Endometrial microvascular endothelial cells (primary cell): Measurements from ENCODE around the gene ZCCHC3. TPM values are rescaled to one million over a fixed set of nuclear protein-coding genes. Genes with fewer than 3 reads are reported as not detected.
"Not testable (repeated sequence)": the region's sequence is repeated elsewhere in the genome, so short reads cannot be mapped to it uniquely, and the experiment has no call there.

Experiments used
- in situ Hi-C: cut with HindIII; loops from 2 replicates; pipeline ENCODE4 v1.10.0; 2017; ENCODE audit warnings: low sequenced_read_pairs, low pct_unique_long_range_greater_than_20kb; ENCODE audit errors: inconsistent ontology term
- total RNA-seq: library from RNA; depleted of rRNA; stranded (reverse); fragments of >200 nt; gene quantifications from one replicate; pipeline ENCODE4 v1.2.3, GENCODE V29; 2015; ENCODE audit errors: inconsistent ontology term

The ZCCHC3 gene, protein sequence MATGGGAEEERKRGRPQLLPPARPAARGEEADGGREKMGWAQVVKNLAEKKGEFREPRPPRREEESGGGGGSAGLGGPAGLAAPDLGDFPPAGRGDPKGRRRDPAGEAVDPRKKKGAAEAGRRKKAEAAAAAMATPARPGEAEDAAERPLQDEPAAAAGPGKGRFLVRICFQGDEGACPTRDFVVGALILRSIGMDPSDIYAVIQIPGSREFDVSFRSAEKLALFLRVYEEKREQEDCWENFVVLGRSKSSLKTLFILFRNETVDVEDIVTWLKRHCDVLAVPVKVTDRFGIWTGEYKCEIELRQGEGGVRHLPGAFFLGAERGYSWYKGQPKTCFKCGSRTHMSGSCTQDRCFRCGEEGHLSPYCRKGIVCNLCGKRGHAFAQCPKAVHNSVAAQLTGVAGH
- 13.2 TPM for total RNA-seq

DNA sequence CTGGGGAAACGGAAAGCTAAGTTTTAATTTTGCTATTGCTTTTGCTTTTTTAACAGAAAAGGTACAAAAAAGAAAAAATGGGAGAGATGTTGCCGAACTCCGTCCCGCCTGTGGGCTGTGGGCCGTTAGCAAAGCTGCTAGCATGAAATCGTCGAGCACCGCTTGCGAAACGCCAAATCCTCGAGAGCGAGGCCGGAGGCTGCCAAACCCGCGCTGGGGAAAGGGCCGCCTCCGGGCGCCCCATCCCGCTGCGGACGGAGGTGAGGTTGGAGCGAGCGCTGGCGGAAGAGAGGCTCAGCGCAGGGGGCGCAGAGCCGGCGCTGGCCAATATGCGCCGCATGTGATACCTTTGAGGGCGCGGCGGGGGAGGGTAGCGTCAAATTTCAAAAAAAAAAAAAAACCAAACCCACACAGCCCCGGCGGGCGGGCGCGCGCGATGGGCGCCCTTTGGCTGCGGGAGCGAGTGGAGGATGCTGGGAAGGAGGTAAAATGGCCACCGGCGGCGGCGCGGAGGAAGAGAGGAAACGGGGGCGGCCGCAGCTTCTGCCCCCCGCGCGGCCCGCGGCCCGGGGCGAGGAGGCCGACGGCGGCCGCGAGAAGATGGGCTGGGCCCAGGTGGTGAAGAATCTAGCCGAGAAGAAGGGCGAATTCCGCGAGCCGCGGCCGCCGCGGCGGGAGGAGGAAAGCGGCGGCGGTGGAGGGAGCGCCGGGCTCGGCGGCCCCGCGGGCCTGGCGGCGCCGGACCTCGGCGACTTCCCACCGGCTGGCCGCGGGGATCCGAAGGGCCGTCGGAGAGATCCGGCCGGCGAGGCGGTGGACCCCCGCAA is at the start of gene ZCCHC3:
ZCCHC3 (plus strand) TSS at position 473 of the 827 bp plus-strand sequence; CDS start at position 490, 17 bp downstream.
- in situ Hi-C loops: no loop called here

DNA sequence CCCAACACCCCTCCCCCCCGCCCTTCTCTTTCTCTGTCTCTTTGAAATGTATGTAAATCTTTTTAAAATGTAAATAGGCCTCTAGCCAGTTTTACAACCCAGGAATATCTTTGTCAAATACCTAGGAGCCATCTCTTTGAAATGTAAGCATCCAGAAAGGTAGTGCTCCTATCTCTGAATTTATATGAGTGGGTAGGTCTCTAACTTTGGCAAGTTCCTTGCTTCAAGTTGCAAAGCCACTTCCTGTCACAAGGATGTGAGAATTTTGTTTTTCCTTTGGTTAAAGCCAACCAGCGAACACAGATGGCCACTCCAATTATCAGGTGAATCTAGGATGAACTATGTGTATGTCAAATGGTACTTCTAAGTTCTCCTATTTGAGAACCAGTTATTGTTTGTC is 46.0 kb upstream of the ZCCHC3 start:
- in situ Hi-C loops: no loop called here

DNA sequence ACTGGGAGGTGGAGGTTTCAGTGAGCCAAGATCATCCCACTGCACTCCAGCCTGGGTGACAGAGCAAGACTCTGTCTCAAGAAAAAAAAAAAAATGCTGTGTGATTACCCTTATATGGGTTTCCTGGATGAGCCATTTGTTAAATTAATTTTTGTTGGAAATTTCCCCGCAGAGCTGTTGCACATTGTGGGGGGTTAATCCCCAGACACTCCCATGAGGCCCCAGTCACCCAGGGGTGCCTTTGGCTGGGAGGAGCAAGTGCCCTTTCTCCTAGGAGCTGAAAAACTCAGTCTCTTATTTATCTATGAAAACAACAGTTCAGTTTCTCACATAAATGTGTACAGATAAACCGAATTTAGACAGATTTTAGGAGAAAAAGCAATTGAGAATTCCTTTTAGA is 44.6 kb upstream of the ZCCHC3 start:
- in situ Hi-C loops: no loop called here

DNA sequence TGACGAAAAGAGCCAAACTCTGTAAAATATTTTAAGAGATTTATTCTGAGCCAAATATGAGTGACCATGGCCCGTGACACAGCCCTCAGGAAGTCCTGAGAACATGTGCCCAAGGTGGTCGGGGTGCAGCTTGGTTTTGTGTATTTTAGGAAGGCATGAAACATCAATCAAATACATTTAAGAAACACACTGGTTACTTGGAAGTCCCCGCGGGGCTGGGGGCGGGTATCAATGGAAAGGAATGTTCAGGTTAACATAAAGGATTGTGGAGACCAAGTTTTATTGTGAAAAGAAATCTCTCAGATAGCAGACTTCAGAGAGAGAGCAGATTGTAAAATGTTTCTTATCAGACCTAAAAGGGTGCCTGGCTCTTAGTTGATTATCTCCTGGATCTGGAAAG is 43.9 kb upstream of the ZCCHC3 start:
- in situ Hi-C loops: not testable (repeated sequence)

DNA sequence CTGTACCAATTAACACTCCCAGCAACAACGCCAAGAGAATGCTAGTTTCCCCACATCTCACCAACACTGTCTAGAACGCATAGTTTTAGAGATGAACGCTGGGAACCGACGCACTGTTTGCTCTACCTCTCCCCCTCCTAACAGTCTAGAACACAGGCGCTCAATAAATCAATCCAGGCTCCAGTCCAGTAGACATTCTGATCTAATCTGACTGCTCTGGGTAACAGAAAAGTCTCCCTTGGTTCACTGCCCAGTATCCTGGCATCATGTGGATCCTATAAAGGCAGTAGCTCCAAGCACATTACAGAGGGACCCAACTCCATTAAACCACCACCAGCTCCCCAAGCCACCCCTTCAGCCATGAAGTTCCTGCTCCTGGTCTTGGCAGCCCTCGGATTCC is 40.0 kb upstream of the ZCCHC3 start, which contains the start of gene DEFB132:
DEFB132 (plus strand) TSS at position 306 of the 400 bp plus-strand sequence; CDS start at position 361, 55 bp downstream.
- in situ Hi-C loops: no loop called here

DNA sequence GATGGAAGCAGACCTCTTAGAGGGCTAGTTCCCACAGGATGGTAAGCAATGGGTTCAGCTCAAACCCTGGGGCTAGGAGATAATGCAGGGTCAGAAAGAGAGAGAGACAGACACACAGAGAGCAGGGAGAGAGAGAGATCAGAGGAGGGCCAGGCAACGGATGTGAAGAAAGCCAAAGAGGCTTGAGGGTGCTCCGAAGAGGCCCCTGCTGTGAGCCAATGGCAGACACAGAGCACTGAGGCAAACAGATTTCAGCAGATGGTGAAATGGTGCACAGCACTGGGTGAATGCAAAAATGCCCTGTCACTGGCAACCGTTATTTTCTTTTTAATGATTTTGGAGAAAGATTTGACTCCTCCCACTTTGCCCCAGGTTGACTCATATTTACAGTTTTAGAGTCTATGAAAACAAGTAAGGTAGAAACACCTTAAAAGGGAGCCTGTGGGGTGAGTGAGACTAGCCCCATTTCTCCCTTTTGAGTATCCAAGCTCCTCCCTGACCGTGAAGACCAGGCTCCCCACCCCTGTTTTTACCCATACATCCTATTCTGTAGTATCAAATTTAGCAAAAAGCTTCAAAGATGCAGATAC is 39.0 kb upstream of the ZCCHC3 start:
- in situ Hi-C loops: no loop called here

DNA sequence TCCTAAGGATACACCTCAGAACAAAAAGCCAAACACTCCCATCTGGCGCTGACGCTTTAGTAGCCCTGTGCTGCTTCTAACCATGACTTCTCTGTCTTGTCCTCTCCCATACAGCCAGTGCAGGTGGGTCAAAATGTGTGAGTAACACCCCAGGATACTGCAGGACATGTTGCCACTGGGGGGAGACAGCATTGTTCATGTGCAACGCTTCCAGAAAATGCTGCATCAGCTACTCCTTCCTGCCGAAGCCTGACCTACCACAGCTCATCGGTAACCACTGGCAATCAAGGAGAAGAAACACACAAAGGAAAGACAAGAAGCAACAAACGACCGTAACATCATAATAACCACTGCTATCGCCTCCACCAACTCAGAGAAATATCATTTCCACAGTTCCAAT is 38.4 kb upstream of the ZCCHC3 start:
- in situ Hi-C loops: no loop called here

DNA sequence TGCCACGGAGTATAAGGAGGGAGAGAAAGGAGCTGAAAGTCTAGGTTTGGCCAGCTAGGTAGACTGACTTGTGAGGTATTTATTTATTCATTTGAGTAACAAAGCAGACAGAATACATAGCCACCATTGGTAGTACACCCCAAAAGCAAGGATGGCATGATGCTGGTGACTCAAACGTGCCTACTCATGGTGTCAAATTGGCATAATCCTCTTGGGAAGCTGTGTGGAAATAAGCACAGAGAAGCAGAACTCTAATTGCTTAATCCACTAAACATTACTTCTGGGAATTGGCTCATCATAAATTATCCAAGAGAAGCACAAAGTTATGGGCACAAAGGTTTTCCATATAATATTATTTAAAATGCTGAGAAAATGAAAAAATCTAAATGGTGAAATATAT is 37.4 kb upstream of the ZCCHC3 start:
- in situ Hi-C loops: no loop called here

DNA sequence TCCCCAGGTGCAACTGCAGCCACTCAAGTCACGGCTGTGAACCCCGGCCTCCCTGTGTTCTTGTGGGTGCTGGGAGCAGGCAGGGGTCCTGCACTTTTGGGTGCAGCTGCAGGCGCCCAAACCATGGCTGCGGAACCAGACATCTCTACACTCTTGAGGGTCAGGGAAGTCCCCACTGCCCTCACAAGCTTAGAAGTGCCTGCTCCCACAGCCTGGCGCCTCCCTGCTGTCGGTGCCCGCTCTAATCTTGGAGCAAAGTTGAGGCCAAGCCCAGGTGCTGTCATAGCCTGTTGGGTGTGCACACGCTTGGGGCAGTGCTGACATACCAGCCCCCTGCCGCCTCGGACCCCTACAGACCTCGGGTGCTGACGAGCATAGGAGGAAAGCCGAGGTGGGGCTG is 33.7 kb upstream of the ZCCHC3 start:
- in situ Hi-C loops: no loop called here

DNA sequence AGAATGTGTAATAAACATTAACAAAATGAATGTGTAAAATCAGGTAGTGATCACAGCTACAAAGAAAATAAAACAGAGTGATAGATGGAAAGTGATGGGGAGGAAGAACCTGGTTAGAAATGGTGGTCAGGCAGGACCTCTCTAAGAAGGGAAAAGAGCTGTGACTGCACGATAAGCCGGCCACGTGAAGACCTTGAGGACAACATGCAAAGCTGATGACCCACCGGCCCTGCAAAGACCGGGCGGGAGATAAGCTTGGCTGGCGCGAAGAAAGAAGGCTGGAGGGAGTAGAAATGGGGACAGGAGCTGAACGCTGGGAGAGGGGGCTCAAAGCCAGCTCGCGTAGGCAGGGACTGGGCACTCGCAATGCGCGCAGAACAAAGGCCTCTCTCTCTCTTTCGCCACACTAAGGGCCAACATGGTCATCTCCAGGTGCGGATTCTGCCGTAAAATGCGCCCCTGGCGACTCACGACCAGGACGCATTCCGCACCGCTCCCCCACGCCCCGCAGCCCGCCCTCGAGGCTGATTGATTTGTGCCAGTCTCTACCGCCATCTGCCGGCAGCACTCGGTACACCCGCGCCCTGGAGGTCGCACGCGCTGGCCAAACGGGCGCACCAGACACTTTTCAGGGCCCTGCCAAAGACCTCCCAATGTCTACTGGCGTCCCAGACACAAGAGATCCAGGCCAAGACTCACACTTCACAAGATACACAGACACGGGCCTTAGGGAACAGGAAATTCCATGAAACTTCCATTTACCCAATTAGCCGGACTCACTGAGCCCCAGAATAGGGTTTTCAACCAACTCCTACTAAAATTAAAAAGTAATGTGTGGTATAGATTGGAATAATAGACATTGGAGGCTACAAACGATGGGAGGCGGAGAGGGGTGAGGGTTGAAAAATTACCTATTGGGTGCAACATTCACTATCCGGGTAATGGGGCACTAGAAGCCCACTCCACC is 30.5 kb upstream of the ZCCHC3 start:
- in situ Hi-C loops: no loop called here

DNA sequence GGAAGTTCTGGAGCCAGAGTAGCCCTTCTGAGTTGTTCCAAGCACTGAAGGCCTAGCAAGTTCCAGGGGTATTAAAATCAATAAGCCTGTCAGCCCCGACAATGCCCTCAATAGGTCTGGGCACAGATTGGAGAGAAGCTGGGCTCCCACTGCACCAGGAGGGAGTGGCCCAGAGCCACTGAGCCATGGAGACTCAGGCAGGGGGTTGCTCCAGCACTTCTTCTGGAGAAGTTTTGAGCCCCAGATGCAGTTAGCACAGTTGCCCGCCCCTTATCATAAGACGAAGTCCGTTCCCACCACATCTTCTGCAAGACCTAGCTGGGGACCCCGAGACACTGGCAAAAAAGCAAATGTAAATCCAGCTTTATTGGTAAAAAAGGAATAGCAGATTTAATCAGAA is 26.9 kb upstream of the ZCCHC3 start:
- in situ Hi-C loops: no loop called here

DNA sequence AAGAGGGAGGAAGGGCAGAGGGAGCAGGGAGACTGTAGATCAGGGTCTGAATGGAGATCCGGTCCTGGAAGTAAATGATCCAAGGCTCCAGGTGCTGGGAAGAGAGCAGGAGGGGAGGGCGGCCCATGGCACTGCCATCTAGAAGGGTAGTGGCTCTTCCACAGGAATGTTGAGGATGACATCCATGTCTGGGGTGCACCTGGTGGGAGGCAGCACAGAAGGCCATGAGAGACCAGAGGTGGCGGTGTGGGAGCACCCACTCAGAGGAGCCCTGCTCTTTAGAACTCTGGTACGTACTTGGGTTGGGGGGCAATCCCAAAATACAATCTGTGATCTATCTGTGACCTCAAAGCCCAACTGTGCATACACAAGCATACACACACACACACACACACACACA is 26.3 kb upstream of the ZCCHC3 start:
- in situ Hi-C loops: no loop called here

DNA sequence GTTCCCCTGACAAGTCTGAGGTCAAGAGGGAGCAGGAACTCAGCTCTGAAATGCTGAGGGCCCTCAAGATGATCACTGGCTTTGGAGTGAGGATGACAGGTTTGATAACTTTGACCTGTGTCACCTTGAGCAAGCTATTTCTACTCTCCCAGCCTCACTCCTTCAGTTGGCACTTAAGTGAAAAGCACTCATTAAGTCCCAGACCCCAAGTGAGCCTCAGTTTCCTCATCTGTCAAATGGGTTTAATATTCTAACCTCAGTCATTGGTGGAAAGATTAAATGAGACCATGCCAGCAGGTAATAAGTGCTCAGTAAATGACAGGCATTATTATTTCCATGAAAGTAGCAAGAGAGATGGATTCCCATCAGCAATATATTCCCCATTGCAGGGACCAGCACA is 25.8 kb upstream of the ZCCHC3 start:
- in situ Hi-C loops: no loop called here

DNA sequence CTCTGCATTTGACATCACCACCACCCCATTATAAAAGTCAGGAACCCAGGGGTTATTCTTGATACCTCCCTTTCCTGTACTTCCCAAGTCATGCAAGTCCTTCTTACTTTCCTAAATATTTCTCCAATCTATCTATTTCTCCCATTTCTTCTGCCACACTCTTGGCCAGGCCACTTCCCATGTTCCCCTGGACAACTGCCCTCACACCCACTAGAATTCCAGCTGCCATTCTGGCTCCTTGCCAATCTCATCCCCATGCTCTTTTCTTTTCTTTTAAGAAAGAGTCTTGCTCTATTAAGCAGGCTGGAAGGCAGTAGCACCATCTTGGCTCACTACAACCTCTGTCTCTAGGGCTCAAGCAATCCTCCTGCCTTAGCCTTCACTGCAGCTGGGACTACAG is 24.7 kb upstream of the ZCCHC3 start:
- in situ Hi-C loops: no loop called here

DNA sequence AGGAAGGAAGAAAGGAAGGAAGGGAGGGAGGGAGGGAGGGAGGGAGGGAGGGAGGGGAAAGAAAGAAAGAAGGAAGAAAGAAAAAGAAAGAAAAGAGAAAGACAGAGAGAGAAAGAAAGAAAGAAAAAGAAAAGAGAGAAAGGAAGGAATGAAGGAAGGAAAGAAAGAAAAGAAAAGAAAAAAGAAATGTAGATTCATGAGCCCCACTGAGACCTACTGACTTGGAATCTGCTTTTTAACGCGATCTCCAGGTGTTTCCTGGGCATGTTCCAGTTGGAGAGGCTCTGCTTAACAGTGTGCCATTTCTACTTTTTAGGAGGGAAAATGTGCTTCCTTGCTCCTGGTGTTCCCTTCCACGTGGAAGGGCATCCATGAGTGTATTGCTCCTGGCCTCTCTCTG is 23.5 kb upstream of the ZCCHC3 start:
- in situ Hi-C loops: no loop called here

DNA sequence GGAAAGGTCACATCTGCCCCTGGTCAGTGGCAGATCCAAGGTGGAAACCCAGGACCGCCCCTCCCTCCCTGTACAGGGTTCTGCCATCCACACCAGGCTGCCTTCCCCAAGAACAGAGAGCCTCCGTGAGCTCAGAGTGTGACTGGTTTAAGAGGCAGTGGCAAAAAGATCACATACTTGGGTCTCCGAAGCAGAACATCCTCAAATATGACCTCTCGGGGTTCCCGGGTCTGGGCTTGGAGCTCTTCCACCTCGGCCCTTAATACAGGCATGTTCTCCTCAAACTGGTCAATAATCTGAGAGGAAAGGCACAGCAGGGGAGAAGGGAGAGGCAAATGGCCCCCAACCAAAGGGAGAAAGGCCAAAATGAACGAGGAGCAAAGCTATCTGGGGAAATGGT is 21.6 kb upstream of the ZCCHC3 start:
- in situ Hi-C loops: no loop called here

DNA sequence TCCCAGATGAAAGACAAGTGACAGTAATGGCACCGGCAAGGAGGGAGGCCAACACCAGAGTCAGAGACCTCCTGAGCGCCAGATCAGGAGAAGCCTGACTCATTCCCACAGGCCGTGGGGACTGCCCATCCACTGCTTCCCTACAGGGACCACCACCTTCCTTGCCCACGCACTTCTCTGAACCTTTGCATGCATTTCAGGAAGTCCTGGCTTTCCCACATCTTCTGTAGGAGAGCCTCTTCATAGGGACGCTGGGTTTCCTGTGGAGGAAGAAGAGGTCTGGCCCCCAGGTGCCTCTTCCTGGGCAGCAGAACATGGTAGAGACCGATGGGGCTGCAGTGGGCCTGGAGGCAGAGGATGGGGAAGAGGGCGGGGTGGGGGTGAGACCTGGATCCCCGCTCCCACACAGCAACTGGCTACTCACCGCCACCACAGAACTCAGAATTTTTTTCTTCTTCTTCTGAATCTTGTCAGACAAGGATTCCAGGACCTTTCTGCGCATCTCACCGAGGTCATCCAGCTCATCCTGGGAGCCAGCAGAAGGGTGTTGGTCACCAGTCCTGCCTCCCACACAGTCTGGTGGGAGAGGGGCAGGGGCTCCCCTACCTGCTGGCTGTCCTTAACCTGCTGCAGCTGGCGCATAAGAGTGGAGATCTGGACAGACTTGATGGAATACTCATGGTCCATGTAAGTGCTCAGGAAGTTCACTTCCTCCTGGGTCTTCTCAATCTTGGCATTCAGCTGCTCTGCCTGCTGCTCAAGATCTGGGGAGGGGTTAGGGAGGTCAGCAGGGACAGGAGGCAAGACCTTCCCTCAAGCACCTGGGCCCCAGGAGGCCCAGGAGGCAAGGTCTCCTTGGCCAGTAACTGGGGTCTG is 20.5 kb upstream of the ZCCHC3 start:
- in situ Hi-C loops: no loop called here

DNA sequence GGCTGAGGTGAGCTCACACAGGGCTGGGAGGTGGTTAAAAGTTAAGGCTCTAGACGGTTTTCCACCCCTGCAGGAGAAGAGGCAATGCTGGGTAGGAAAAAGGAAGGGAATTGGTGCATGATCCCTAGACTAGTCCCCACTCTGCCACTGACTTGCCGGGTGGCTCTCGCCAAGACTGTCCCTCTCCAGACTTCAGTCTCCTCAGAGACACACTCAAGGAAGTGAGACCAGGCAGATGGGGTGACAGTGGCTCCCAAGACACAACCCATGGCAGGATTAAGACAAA is 19.9 kb upstream of the ZCCHC3 start:
- in situ Hi-C loops: no loop called here
